Neuronal stem cell (in vitro differentiated cells): ENCODE data around the gene BMPR2.
"Not testable (repeated sequence)": the region's sequence is repeated elsewhere in the genome, so short reads cannot be mapped to it uniquely, and the experiment has no call there.

Experiments
- DNase-seq: peaks from one replicate; pipeline ENCODE4 v3.0.0-alpha.2; 2013; ENCODE audit warnings: low spot score
- H2AFZ ChIP-seq: one replicate; pipeline ENCODE4 v1.6.1; 2013; ENCODE audit warnings: mild to moderate bottlenecking, low read length, inconsistent platforms
- H2AK5ac ChIP-seq: 2 replicates; pipeline ENCODE4 v1.6.1; 2013; ENCODE audit warnings: low read depth, mild to moderate bottlenecking, inconsistent platforms, low read length, moderate library complexity, mixed read lengths
- H2BK120ac ChIP-seq: 2 replicates; pipeline ENCODE4 v1.6.1; 2013; ENCODE audit warnings: low read depth, mild to moderate bottlenecking, inconsistent platforms, low read length, moderate library complexity, mixed read lengths
- H2BK12ac ChIP-seq: one replicate; pipeline ENCODE4 v1.6.1; 2013; ENCODE audit warnings: low read length, inconsistent platforms
- H2BK15ac ChIP-seq: 2 replicates; pipeline ENCODE4 v1.6.1; 2013; ENCODE audit warnings: mild to moderate bottlenecking, low read length, inconsistent platforms, mixed read lengths
- H2BK5ac ChIP-seq: one replicate; pipeline ENCODE4 v1.6.1; 2013; ENCODE audit warnings: inconsistent platforms, mild to moderate bottlenecking, low read length, moderate library complexity
- H3K14ac ChIP-seq: one replicate; pipeline ENCODE4 v1.6.1; 2013; ENCODE audit warnings: low read length, inconsistent platforms
- H3K18ac ChIP-seq: 2 replicates; pipeline ENCODE4 v1.6.1; 2013; ENCODE audit warnings: low read length, inconsistent platforms
- H3K23ac ChIP-seq: 2 replicates; pipeline ENCODE4 v1.6.1; 2013; ENCODE audit warnings: low read depth, mild to moderate bottlenecking, mixed read lengths, low read length, inconsistent platforms; ENCODE audit not compliant: poor library complexity
- H3K27ac ChIP-seq: replicated peaks from 3 replicates; pipeline ENCODE4 v1.5.1; 2013; ENCODE audit warnings: low read length, inconsistent platforms
- H3K27me3 ChIP-seq, 3 experiments: 2 replicates each; pipeline ENCODE4 v1.6.1; 2013; ENCODE audit warnings: low read length in 3 of 3, mild to moderate bottlenecking in 2 of 3, inconsistent platforms in 1 of 3, low read depth in 1 of 3, mixed read lengths in 1 of 3, moderate library complexity in 1 of 3; ENCODE audit not compliant: control insufficient read depth in 3 of 3, insufficient read depth in 3 of 3
- H3K36me3 ChIP-seq, 2 donors: replicated peaks in 1 of 2; 2 replicates each; pipeline ENCODE4 v1.6.1; 2013; ENCODE audit warnings: low read length in 2 of 2; ENCODE audit not compliant: control insufficient read depth in 2 of 2, insufficient read depth in 2 of 2
- H3K4ac ChIP-seq: 2 replicates; pipeline ENCODE4 v1.6.1; 2013; ENCODE audit warnings: inconsistent platforms, mild to moderate bottlenecking, low read length, moderate library complexity
- H3K4me1 ChIP-seq, 2 donors: 1 replicate in 1 of 2; 2 replicates in 1 of 2; pipeline ENCODE4 v1.6.1; 2013; ENCODE audit warnings: low read length in 2 of 2, low read depth in 1 of 2; ENCODE audit not compliant: control insufficient read depth in 2 of 2, insufficient read depth in 1 of 2
- H3K4me2 ChIP-seq: one replicate; pipeline ENCODE4 v1.6.1; 2013; ENCODE audit warnings: mild to moderate bottlenecking, low read length, inconsistent platforms; ENCODE audit not compliant: insufficient read depth, poor library complexity, severe bottlenecking
- H3K4me3 ChIP-seq, 2 donors: 2 replicates each; pipeline ENCODE4 v1.5.1; 2013; ENCODE audit warnings: low read length in 2 of 2, mild to moderate bottlenecking in 2 of 2, inconsistent platforms in 1 of 2, moderate library complexity in 1 of 2
- H3K79me1 ChIP-seq: one replicate; pipeline ENCODE4 v1.6.1; 2013; ENCODE audit warnings: low read depth, mild to moderate bottlenecking, inconsistent platforms, low read length, moderate library complexity
- H3K9ac ChIP-seq: one replicate; pipeline ENCODE4 v1.6.1; 2013; ENCODE audit warnings: mild to moderate bottlenecking, low read depth, low read length, inconsistent platforms; ENCODE audit not compliant: poor library complexity
- H3K9me3 ChIP-seq, 2 donors: replicated peaks in 1 of 2; 2 replicates each; pipeline versions ENCODE3 to v1.6.1; 2013; ENCODE audit warnings: low read length in 2 of 2, mild to moderate bottlenecking in 2 of 2, inconsistent platforms in 1 of 2, low read depth in 1 of 2, mixed read lengths in 1 of 2, moderate library complexity in 1 of 2; ENCODE audit not compliant: control insufficient read depth in 2 of 2, insufficient read depth in 1 of 2
- H4K8ac ChIP-seq: one replicate; pipeline ENCODE4 v1.6.1; 2013; ENCODE audit warnings: low read depth, mild to moderate bottlenecking, inconsistent platforms, low read length, moderate library complexity
- H4K91ac ChIP-seq: one replicate; pipeline ENCODE4 v1.6.1; 2013; ENCODE audit warnings: low read length, low read depth, mild to moderate bottlenecking, inconsistent platforms; ENCODE audit not compliant: poor library complexity
- WGBS, 2 donors: extraction: QIAGEN DNeasy Blood & Tissue Kit; methylation state at CpG; one replicate each; pipeline ENCODE4 v1.1.7; 2013; ENCODE audit warnings: missing lambda C conversion rate in 2 of 2, mixed read lengths in 1 of 2; ENCODE audit not compliant: insufficient read length in 2 of 2, insufficient replicate concordance in 1 of 2; ENCODE audit errors: extremely low coverage in 2 of 2; 5-methylcytosine and 5-hydroxymethylcytosine counted together

BMPR2 gene

GRCh38 chr2:202361108-202361507, 15.0 kb upstream of the BMPR2 start:
- Histone ChIP-seq H3K14ac (no peak overlapping the region), H3K4me3 (no peak overlapping the region), H4K91ac (no peak overlapping the region), H2BK5ac (no peak overlapping the region), H2BK12ac (no peak overlapping the region), H3K18ac (no peak overlapping the region), H2BK15ac (no peak overlapping the region), H3K4ac (no peak overlapping the region), H4K8ac (no peak overlapping the region), H3K36me3 (no peaks in the 10 kb centered on the region), H3K27me3 (no peaks in the 10 kb centered on the region), H3K4me2 (no peak overlapping the region), H3K4me1 (no peaks in the 10 kb centered on the region), H3K23ac (no peak overlapping the region), H3K79me1 (no peaks in the 10 kb centered on the region), H3K9me3 (no peaks in the 10 kb centered on the region), H2AFZ (no peak overlapping the region), H2AK5ac (no peak overlapping the region), H2BK120ac (no peak overlapping the region), H3K27ac (no peak overlapping the region), H3K9ac (no peak overlapping the region)
- no CpG with 5 or more reads among the region's 4 CpGs for WGBS, 2 donors
- DNase-seq, result no peak

- Histone ChIP-seq H3K9ac (no peak overlapping the region), H2AFZ (no peak overlapping the region), H3K36me3 (no peaks in the 10 kb centered on the region), H3K4me2 (no peak overlapping the region), H2BK15ac (no peak overlapping the region), H2BK120ac (no peak overlapping the region), H4K91ac (no peak overlapping the region), H3K79me1 (no peaks in the 10 kb centered on the region), H3K27ac (no peak overlapping the region), H2BK5ac (no peak overlapping the region), H3K27me3 (no peaks in the 10 kb centered on the region), H3K4me1 (peaks cover 0 to 2% of the 10 kb centered on the region in 2 donors), H4K8ac (no peak overlapping the region), H2AK5ac (no peak overlapping the region), H3K23ac (no peak overlapping the region), H3K4me3 (no peak overlapping the region), H2BK12ac (no peak overlapping the region), H3K18ac (no peak overlapping the region), H3K4ac (no peak overlapping the region), H3K9me3 (no peaks in the 10 kb centered on the region), H3K14ac (no peak overlapping the region)
- no CpG with 5 or more reads among the region's 7 CpGs for WGBS, 2 donors
- DNase-seq, result no peak
Observed at GRCh38 chr2:202373490-202373889, 2.6 kb upstream of the BMPR2 start.

GRCh38 chr2:202374383-202374782, 1.7 kb upstream of the BMPR2 start:
- H2BK5ac ChIP-seq, H3K23ac ChIP-seq, H3K36me3 ChIP-seq, H2BK15ac ChIP-seq, H2BK120ac ChIP-seq, DNase-seq, H3K27me3 ChIP-seq, H3K9ac ChIP-seq, H3K79me1 ChIP-seq, H4K91ac ChIP-seq, H3K27ac ChIP-seq, H3K18ac ChIP-seq, H2BK12ac ChIP-seq, H3K14ac ChIP-seq, H3K4ac ChIP-seq, H2AK5ac ChIP-seq, H4K8ac ChIP-seq, H3K9me3 ChIP-seq, H3K4me1 ChIP-seq: not testable (repeated sequence)
- WGBS, 2 donors, result no CpG with 5 or more reads among the region's 22 CpGs
- Histone ChIP-seq H3K4me3 (peak overlapping the region in 1 of 2 donors; percentile 97), H2AFZ (peak overlapping the region; percentile 89), H3K4me2 (peak overlapping the region; percentile 11)

- H3K14ac ChIP-seq, result peak overlapping the region; percentile 12
- no peak overlapping the region for H2BK120ac ChIP-seq
- no peak overlapping the region for H4K8ac ChIP-seq
- H3K4me1 ChIP-seq, result peaks cover 4 to 5% of the 10 kb centered on the region in 2 donors
- no peaks in the 10 kb centered on the region for H3K36me3 ChIP-seq
- H3K27me3 ChIP-seq, result no peaks in the 10 kb centered on the region
- peak overlapping the region; percentile 9 for H3K18ac ChIP-seq
- no peak overlapping the region for H4K91ac ChIP-seq
- peak overlapping the region; percentile 0 for H3K9ac ChIP-seq
- no peak overlapping the region for H2AK5ac ChIP-seq
- H3K9me3 ChIP-seq, result no peaks in the 10 kb centered on the region
- H2AFZ ChIP-seq, result peak overlapping the region; percentile 89
- H3K4me2 ChIP-seq, result peak overlapping the region; percentile 77
- no peak overlapping the region for H3K23ac ChIP-seq
- no peak overlapping the region for H2BK15ac ChIP-seq
- H3K4me3 ChIP-seq, result peak overlapping the region; percentile 82 to 97
- H2BK12ac ChIP-seq, result no peak overlapping the region
- WGBS, 2 donors, result no CpG with 5 or more reads among the region's 33 CpGs
- no peaks in the 10 kb centered on the region for H3K79me1 ChIP-seq
- H3K4ac ChIP-seq, result no peak overlapping the region
- no peak overlapping the region for H2BK5ac ChIP-seq
- H3K27ac ChIP-seq, result peak overlapping the region; percentile 81
- DNase-seq, result peak; percentile 48
Observed at GRCh38 chr2:202375033-202375608, 1.0 kb upstream of the BMPR2 start.
